GM19328 (cell line): ENCODE data around the gene OR5AK2.
"Not testable (repeated sequence)": the region's sequence is repeated elsewhere in the genome, so short reads cannot be mapped to it uniquely, and the experiment has no call there.

Source experiments
- ATAC-seq: cut with Tn5 transposase; IDR thresholded peaks from one replicate; pipeline ENCODE4 v1.9.1; 2021; ENCODE audit warnings: mild to moderate bottlenecking, moderate library complexity; ENCODE audit not compliant: unreplicated experiment

The OR5AK2 gene

GRCh38 chr11:56988614-56989013 is at the start of gene OR5AK2:
Gene OR5AK2 (plus strand): TSS chr11:56988914. CDS start chr11:56988914, 0 bp downstream.
- ATAC-seq = no peak

GRCh38 chr11:56945526-56945925 is 43.2 kb upstream of the OR5AK2 start:
- not testable (repeated sequence) for ATAC-seq

GRCh38 chr11:56948991-56949515 is 39.7 kb upstream of the OR5AK2 start:
- ATAC-seq = no peak

GRCh38 chr11:56950510-56950909 is 38.2 kb upstream of the OR5AK2 start:
- no peak for ATAC-seq

- ATAC-seq = not testable (repeated sequence)
Observed at GRCh38 chr11:56953907-56954306, 34.8 kb upstream of the OR5AK2 start.

GRCh38 chr11:56961609-56962008 is 27.1 kb upstream of the OR5AK2 start:
- no peak for ATAC-seq

- ATAC-seq = no peak
Observed at GRCh38 chr11:56967726-56968125, 21.0 kb upstream of the OR5AK2 start.

GRCh38 chr11:56968524-56968923 is 20.2 kb upstream of the OR5AK2 start:
- no peak for ATAC-seq

GRCh38 chr11:56977314-56977713 is 11.4 kb upstream of the OR5AK2 start:
- ATAC-seq = no peak

- ATAC-seq = no peak
Observed at GRCh38 chr11:56990702-56991101, 2.0 kb downstream of the OR5AK2 start.

- ATAC-seq = no peak
Observed at GRCh38 chr11:56994532-56994931, 5.8 kb downstream of the OR5AK2 start.

- no peak for ATAC-seq
Observed at GRCh38 chr11:57001674-57002401, 13.1 kb downstream of the OR5AK2 start.

- ATAC-seq = no peak
Observed at GRCh38 chr11:57008373-57008772, 19.7 kb downstream of the OR5AK2 start.

- no peak for ATAC-seq
Observed at GRCh38 chr11:57015679-57016078, 27.0 kb downstream of the OR5AK2 start.

- ATAC-seq = no peak
Observed at GRCh38 chr11:57031556-57031955, 42.8 kb downstream of the OR5AK2 start.
